ENCODE measurements around the gene CHMP2A. TPM values are rescaled to one million over a fixed set of nuclear protein-coding genes. Genes with fewer than 3 reads are reported as not detected.
A peak's percentile ranks its signal among the peaks of the same experiment; 100 is the strongest.

CHMP2A gene
- total and polyA plus RNA-seq, 2 experiments from 2014 or later = 88.4 to 196 TPM

- Histone ChIP-seq H3K4me3 (peak overlapping the region; percentile 31), H3K9me3 (ENCODE audit: low read depth) (no peaks in the 10 kb centered on the region), H3K36me3 (replicated peaks; ENCODE audit: insufficient read depth, low read depth) (no peaks in the 10 kb centered on the region), H3K9me2 (replicated peaks; ENCODE audit: insufficient read depth) (no peaks in the 10 kb centered on the region), H3K79me2 (peaks cover 14% of the 10 kb centered on the region), H3K4me1 (ENCODE audit: insufficient read depth) (peaks cover 9% of the 10 kb centered on the region), H3K27me3 (no peaks in the 10 kb centered on the region), H2AFZ (no peak overlapping the region), H4K20me1 (ENCODE audit: insufficient read depth, poor library complexity, severe bottlenecking) (no peaks in the 10 kb centered on the region), H3K4me2 (peak overlapping the region; percentile 81), H3K27ac (peak overlapping the region; percentile 27)
- TF ChIP-seq CTCF (IDR thresholded peaks at IDR 0.05; ENCODE audit: poor library complexity) (no peak), EZH2phosphoT487 (IDR thresholded peaks at IDR 0.05; ENCODE audit: low read depth, severe bottlenecking, unreplicated experiment) (no peak), EZH2 (IDR thresholded peaks at IDR 0.05; ENCODE audit: borderline replicate concordance) (no peak)
- WGBS (ENCODE audit: low lambda C conversion rate, missing lambda C conversion rate) = 55% methylated on average over 24 of the region's 24 CpGs
- no peak for DNase-seq (ENCODE audit: low spot score)
Measured at GRCh38 chr19:58572026-58572817, 17.3 kb upstream of the CHMP2A start.

GRCh38 chr19:58571575-58571947 is 16.7 kb upstream of the CHMP2A start:
- H3K9me3 ChIP-seq (ENCODE audit: low read depth) = no peaks in the 10 kb centered on the region
- no peaks in the 10 kb centered on the region for H3K36me3 ChIP-seq (replicated peaks; ENCODE audit: insufficient read depth, low read depth)
- no peaks in the 10 kb centered on the region for H3K27me3 ChIP-seq
- H3K27ac ChIP-seq = no peak overlapping the region
- peaks cover 9% of the 10 kb centered on the region for H3K4me1 ChIP-seq (ENCODE audit: insufficient read depth)
- WGBS (ENCODE audit: low lambda C conversion rate, missing lambda C conversion rate) = 99% methylated on average over 8 of the region's 8 CpGs
- no peak overlapping the region for H2AFZ ChIP-seq
- H4K20me1 ChIP-seq (ENCODE audit: insufficient read depth, poor library complexity, severe bottlenecking) = no peaks in the 10 kb centered on the region
- H3K4me3 ChIP-seq = no peak overlapping the region
- H3K4me2 ChIP-seq = no peak overlapping the region
- TF ChIP-seq EZH2phosphoT487 (IDR thresholded peaks at IDR 0.05; ENCODE audit: low read depth, severe bottlenecking, unreplicated experiment) (no peak), EZH2 (IDR thresholded peaks at IDR 0.05; ENCODE audit: borderline replicate concordance) (no peak), CTCF (IDR thresholded peaks at IDR 0.05; ENCODE audit: poor library complexity) (no peak)
- H3K79me2 ChIP-seq = peaks cover 8% of the 10 kb centered on the region
- no peaks in the 10 kb centered on the region for H3K9me2 ChIP-seq (replicated peaks; ENCODE audit: insufficient read depth)
- peak; percentile 2 for DNase-seq (ENCODE audit: low spot score)

- Histone ChIP-seq H3K36me3 (replicated peaks; ENCODE audit: insufficient read depth, low read depth) (no peaks in the 10 kb centered on the region), H3K4me2 (no peak overlapping the region), H4K20me1 (ENCODE audit: insufficient read depth, poor library complexity, severe bottlenecking) (no peaks in the 10 kb centered on the region), H3K27ac (no peak overlapping the region), H3K9me2 (replicated peaks; ENCODE audit: insufficient read depth) (no peaks in the 10 kb centered on the region), H3K79me2 (peaks cover 6% of the 10 kb centered on the region), H3K27me3 (no peaks in the 10 kb centered on the region), H2AFZ (no peak overlapping the region), H3K9me3 (ENCODE audit: low read depth) (no peaks in the 10 kb centered on the region), H3K4me1 (ENCODE audit: insufficient read depth) (peaks cover 9% of the 10 kb centered on the region), H3K4me3 (no peak overlapping the region)
- peak; percentile 10 for DNase-seq (ENCODE audit: low spot score)
- 93% methylated on average over 25 of the region's 25 CpGs for WGBS (ENCODE audit: low lambda C conversion rate, missing lambda C conversion rate)
- TF ChIP-seq EZH2phosphoT487 (IDR thresholded peaks at IDR 0.05; ENCODE audit: low read depth, severe bottlenecking, unreplicated experiment) (no peak), CTCF (IDR thresholded peaks at IDR 0.05; ENCODE audit: poor library complexity) (no peak), EZH2 (IDR thresholded peaks at IDR 0.05; ENCODE audit: borderline replicate concordance) (no peak)
Measured at GRCh38 chr19:58570770-58571574, 16.1 kb upstream of the CHMP2A start.

All from hepatocyte (in vitro differentiated cells).